OCI-LY3 (cell line): Measurements from ENCODE around the gene MORN5.

Experiments
- H2AFZ ChIP-seq: fragments of 200-600, 300-600 bp; shearing (Covaris generic); 2 replicates; pipeline ENCODE4 v1.6.0; 2014; ENCODE audit warnings: antibody characterized with exemption, low read depth, low read length
- H3K27ac ChIP-seq: fragments of 200-600, 300-600 bp; sonication (generic); 2 replicates; pipeline ENCODE4 v1.5.1; 2014; ENCODE audit warnings: mild to moderate bottlenecking, low read length, moderate library complexity, mixed read lengths
- H3K27me3 ChIP-seq: fragments of 200-600, 300-600 bp; sonication (generic); 2 replicates; pipeline ENCODE4 v1.6.1; 2014; ENCODE audit warnings: low read depth, low read length, mixed read lengths
- H3K36me3 ChIP-seq: fragments of 200-600, 300-600 bp; sonication (generic); replicated peaks from 2 replicates; pipeline ENCODE3; 2014; ENCODE audit warnings: low read depth, low read length, mixed read lengths
- H3K4me1 ChIP-seq: fragments of 300-600, 200-600 bp; sonication (generic); 2 replicates; pipeline ENCODE4 v1.6.1; 2014; ENCODE audit warnings: low read length, mixed read lengths
- H3K4me2 ChIP-seq: fragments of 200-600, 300-600 bp; sonication (generic); 2 replicates; pipeline ENCODE4 v1.6.1; 2014; ENCODE audit warnings: low read length, mixed read lengths
- H3K4me3 ChIP-seq: fragments of 300-600, 200-600 bp; sonication (generic); 2 replicates; pipeline ENCODE4 v1.5.1; 2014; ENCODE audit warnings: antibody characterized with exemption, mild to moderate bottlenecking, low read length, moderate library complexity
- H3K79me2 ChIP-seq: fragments of 300-600, 200-600 bp; shearing (Covaris generic); 2 replicates; pipeline ENCODE4 v1.6.1; 2014; ENCODE audit warnings: mild to moderate bottlenecking, low read length, mixed read lengths
- H3K9ac ChIP-seq: fragments of 300-600, 200-600 bp; shearing (Covaris generic); 2 replicates; pipeline ENCODE4 v1.6.0; 2014; ENCODE audit warnings: mild to moderate bottlenecking, low read length, moderate library complexity
- H3K9me3 ChIP-seq: fragments of 200-600, 300-600 bp; shearing (Covaris generic); 2 replicates; pipeline ENCODE4 v1.6.1; 2014; ENCODE audit warnings: low read length, mixed read lengths; ENCODE audit not compliant: insufficient read depth
- H4K20me1 ChIP-seq: fragments of 200-600, 300-600 bp; sonication (generic); 2 replicates; pipeline ENCODE4 v1.6.1; 2016; ENCODE audit warnings: low read length, mixed read lengths; ENCODE audit not compliant: insufficient read depth
- CTCF ChIP-seq: fragments of 200-600, 300-600 bp; sonication (generic); IDR thresholded peaks from 2 replicates; pipeline ENCODE4 v1.5.1; 2014; ENCODE audit warnings: antibody characterized with exemption, low read length, low read depth
- EZH2phosphoT487 ChIP-seq: fragments of 200-600 bp; shearing (Covaris generic); IDR thresholded peaks from 2 replicates; pipeline ENCODE4 v1.6.1; 2018; ENCODE audit warnings: antibody characterized with exemption, mixed run types, low read depth

Gene MORN5

GRCh38 chr9:122122468-122122867, 37.2 kb upstream of the MORN5 start:
- Histone ChIP-seq H3K4me1 (peaks cover 13% of the 10 kb centered on the region), H3K36me3 (no peaks in the 10 kb centered on the region), H3K9me3 (no peaks in the 10 kb centered on the region), H3K4me3 (peak overlapping the region; percentile 32), H4K20me1 (no peaks in the 10 kb centered on the region), H3K27me3 (0 out of 2 replicates have a peak, but pooled peaks cover 8% of the 10 kb centered on the region), H3K4me2 (peak overlapping the region; percentile 40), H3K79me2 (no peaks in the 10 kb centered on the region), H3K9ac (no peak overlapping the region), H2AFZ (no peak overlapping the region; the same call in 1 of the 2 replicates), H3K27ac (no peak overlapping the region)
- TF ChIP-seq EZH2phosphoT487 (no peak), CTCF (no peak)

DNA sequence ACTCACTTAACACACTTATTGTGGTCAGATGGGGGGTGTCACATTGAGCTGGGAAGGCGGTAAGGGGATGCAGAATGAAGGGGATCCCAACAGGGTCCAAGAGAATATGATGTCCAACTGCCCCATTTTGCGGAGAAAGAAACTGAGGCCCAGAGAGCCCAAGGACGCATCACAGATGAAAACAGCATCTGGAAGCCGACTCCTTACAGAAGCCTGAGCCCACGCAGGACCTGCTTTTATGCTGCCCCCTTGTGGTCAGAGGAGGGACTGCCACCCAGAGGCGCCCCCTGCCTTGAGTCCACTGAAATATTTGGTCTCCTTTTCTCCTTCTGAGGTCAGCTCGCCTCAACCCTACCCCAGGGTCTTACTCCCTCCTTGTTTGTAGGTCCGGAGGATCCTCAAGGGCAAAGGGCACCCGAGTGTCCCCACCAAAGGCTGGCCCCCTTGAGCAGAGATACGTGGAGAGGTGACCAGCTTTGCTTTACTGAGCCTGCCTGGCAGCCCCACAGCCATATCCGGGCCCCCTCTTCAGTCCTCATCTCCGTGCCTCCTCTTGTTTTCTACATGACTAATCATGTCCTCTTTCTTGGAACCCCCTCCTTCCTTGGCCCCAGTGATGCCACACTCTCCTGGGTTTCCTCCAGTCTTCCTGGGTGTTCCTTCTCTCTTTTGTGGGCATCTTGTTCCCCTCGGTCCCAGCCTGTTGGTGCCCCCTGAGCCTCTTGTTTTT, 36.6 kb upstream of the MORN5 start:
- no peak overlapping the region for H3K9ac ChIP-seq
- no peaks in the 10 kb centered on the region for H3K79me2 ChIP-seq
- H3K4me3 ChIP-seq = peak overlapping the region; percentile 32
- no peaks in the 10 kb centered on the region for H3K9me3 ChIP-seq
- no peak overlapping the region for H3K27ac ChIP-seq
- no peaks in the 10 kb centered on the region for H4K20me1 ChIP-seq
- H3K27me3 ChIP-seq = 0 out of 2 replicates have a peak, but pooled peaks cover 8% of the 10 kb centered on the region
- TF ChIP-seq CTCF (peak; percentile 100), EZH2phosphoT487 (no peak)
- H2AFZ ChIP-seq = peak overlapping the region; percentile 85
- peak overlapping the region; percentile 40 for H3K4me2 ChIP-seq
- H3K36me3 ChIP-seq = no peaks in the 10 kb centered on the region
- H3K4me1 ChIP-seq = peaks cover 13% of the 10 kb centered on the region

DNA sequence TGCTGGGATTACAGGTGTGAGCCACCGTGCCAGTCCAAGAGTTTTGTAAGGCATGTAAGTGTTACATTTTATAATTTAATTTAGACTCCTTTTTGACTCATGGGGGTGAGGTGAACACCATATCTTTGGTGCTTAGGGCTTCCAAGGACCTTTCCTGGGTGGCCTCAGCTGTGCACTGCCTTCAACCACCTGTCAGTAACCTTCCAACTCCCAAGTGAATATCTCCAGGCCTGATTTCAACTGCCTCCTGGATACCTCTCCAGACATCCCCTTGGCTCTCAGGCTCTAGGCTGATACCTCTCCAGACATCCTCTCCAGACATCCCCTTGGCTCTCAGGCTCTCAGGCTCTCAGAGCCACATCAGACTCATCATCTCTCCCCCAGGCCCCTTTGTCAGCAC, 35.7 kb upstream of the MORN5 start:
- Histone ChIP-seq H3K4me1 (peaks cover 13% of the 10 kb centered on the region), H3K9me3 (no peaks in the 10 kb centered on the region), H3K4me3 (no peak overlapping the region), H3K9ac (no peak overlapping the region), H3K27ac (no peak overlapping the region), H2AFZ (no peak overlapping the region), H3K27me3 (0 out of 2 replicates have a peak, but pooled peaks cover 8% of the 10 kb centered on the region), H3K79me2 (no peaks in the 10 kb centered on the region), H4K20me1 (no peaks in the 10 kb centered on the region), H3K36me3 (no peaks in the 10 kb centered on the region), H3K4me2 (no peak overlapping the region)
- TF ChIP-seq CTCF (no peak), EZH2phosphoT487 (no peak)

DNA sequence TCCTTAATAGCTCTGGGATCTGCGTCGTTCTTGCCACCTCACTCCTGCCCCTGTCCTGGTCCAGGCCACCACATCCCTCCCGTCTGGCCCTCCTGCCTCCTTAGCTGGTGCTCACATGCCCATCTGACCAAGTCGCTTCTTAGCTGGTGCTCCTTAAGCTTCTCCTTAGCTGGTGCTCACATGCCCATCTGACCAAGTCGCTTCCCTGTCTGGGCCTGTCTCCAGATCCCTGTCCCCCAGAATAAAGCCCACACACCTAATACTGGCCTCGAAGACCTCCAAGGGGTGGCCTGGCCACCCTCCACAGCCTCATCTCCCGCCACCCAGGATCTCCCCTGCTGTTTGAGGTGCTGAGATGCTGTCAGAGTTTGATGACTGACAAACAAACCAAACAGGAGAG, 35.2 kb upstream of the MORN5 start:
- H3K4me2 ChIP-seq = 0 out of 2 replicates have a peak overlapping the region, but pooled peaks have one; percentile 56
- H3K9me3 ChIP-seq = no peaks in the 10 kb centered on the region
- H4K20me1 ChIP-seq = no peaks in the 10 kb centered on the region
- no peak overlapping the region for H3K27ac ChIP-seq
- H3K9ac ChIP-seq = no peak overlapping the region
- H3K4me3 ChIP-seq = no peak overlapping the region
- H3K27me3 ChIP-seq = 0 out of 2 replicates have a peak, but pooled peaks cover 8% of the 10 kb centered on the region
- TF ChIP-seq CTCF (no peak), EZH2phosphoT487 (no peak)
- no peak overlapping the region for H2AFZ ChIP-seq
- no peaks in the 10 kb centered on the region for H3K36me3 ChIP-seq
- H3K4me1 ChIP-seq = peaks cover 13% of the 10 kb centered on the region
- H3K79me2 ChIP-seq = no peaks in the 10 kb centered on the region
